MG63 (cell line): Measurements from ENCODE around the gene ASB7. TPM values are rescaled to one million over a fixed set of nuclear protein-coding genes. Genes with fewer than 3 reads are reported as not detected.

Source experiments
- DNase-seq: peaks from one replicate; pipeline ENCODE4 v3.0.0-alpha.2; 2020
- H3K27me3 ChIP-seq: fragments of 250-450 bp; sonication (Bioruptor Pico); 2 replicates; pipeline ENCODE4 v1.5.1; 2020; ENCODE audit warnings: mild to moderate bottlenecking, moderate library complexity
- H3K36me3 ChIP-seq: fragments of 250-450 bp; sonication (Bioruptor Pico); 2 replicates; pipeline ENCODE4 v1.5.1; 2020; ENCODE audit warnings: mild to moderate bottlenecking, moderate library complexity
- H3K4me3 ChIP-seq: fragments of 250-450 bp; sonication (Bioruptor Pico); 2 replicates; pipeline ENCODE4 v1.5.1; 2020; ENCODE audit warnings: mild to moderate bottlenecking, moderate library complexity
- H3K9me3 ChIP-seq: fragments of 250-450 bp; sonication (Bioruptor Pico); 2 replicates; pipeline ENCODE4 v1.5.1; 2020; ENCODE audit warnings: mild to moderate bottlenecking, moderate library complexity
- total RNA-seq: library from RNA; depleted of rRNA; stranded (reverse); fragments of >200 nt; shearing (Covaris generic); gene quantifications from 2 replicates; pipeline ENCODE4 v1.2.3, GENCODE V29; 2014; ENCODE audit warnings: low replicate concordance

The ASB7 gene
- total RNA-seq, 1 experiment from 2014 or later, result 12.8 TPM

GRCh38 chr15:100591835-100592234 is 10.6 kb upstream of the ASB7 start:
- H3K27me3 ChIP-seq, result no peaks in the 10 kb centered on the region
- peaks cover 32% of the 10 kb centered on the region for H3K9me3 ChIP-seq
- DNase-seq, result no peak
- no peak overlapping the region for H3K4me3 ChIP-seq
- H3K36me3 ChIP-seq, result peaks cover 6% of the 10 kb centered on the region; the same call in 1 of the 2 replicates

- H3K9me3 ChIP-seq, result peaks cover 26% of the 10 kb centered on the region
- peak; percentile 9 for DNase-seq
- no peaks in the 10 kb centered on the region for H3K27me3 ChIP-seq
- H3K36me3 ChIP-seq, result peaks cover 6% of the 10 kb centered on the region; the same call in 1 of the 2 replicates
- H3K4me3 ChIP-seq, result no peak overlapping the region
Observed at GRCh38 chr15:100592898-100593297, 9.5 kb upstream of the ASB7 start.

DNA sequence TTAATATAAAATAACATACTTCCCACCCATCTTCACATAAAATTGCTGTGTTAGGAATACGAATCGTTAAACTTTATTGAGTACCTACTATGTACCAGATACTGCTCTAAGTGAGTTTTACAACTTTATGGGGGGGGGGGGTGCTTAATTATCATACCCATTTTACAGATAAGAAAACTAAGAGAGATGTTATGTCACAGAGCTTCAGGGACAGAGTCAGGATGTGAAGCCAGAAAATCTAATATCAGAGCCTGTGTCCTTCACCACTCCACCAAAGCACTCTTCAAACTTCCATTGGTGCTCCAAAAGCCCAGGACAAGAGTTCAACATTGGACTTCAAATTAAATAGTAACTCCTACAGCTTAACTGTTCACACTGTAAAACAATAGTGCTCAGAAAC is 9.0 kb upstream of the ASB7 start:
- peaks cover 21% of the 10 kb centered on the region for H3K9me3 ChIP-seq
- H3K27me3 ChIP-seq, result no peaks in the 10 kb centered on the region

GRCh38 chr15:100595964-100596363 is 6.4 kb upstream of the ASB7 start:
- peaks cover 5% of the 10 kb centered on the region for H3K9me3 ChIP-seq
- no peaks in the 10 kb centered on the region for H3K36me3 ChIP-seq
- H3K4me3 ChIP-seq, result no peak overlapping the region
- no peaks in the 10 kb centered on the region for H3K27me3 ChIP-seq
- no peak for DNase-seq

More for the DNA sequence above, 9.0 kb upstream of the ASB7 start:
- H3K36me3 ChIP-seq, result peaks cover 1% of the 10 kb centered on the region; the same call in 1 of the 2 replicates
- no peak overlapping the region for H3K4me3 ChIP-seq
- no peak for DNase-seq

GRCh38 chr15:100596792-100597191 is 5.6 kb upstream of the ASB7 start:
- H3K36me3 ChIP-seq, result no peaks in the 10 kb centered on the region
- no peaks in the 10 kb centered on the region for H3K9me3 ChIP-seq
- H3K27me3 ChIP-seq, result no peaks in the 10 kb centered on the region
- no peak for DNase-seq
- no peak overlapping the region for H3K4me3 ChIP-seq

DNA sequence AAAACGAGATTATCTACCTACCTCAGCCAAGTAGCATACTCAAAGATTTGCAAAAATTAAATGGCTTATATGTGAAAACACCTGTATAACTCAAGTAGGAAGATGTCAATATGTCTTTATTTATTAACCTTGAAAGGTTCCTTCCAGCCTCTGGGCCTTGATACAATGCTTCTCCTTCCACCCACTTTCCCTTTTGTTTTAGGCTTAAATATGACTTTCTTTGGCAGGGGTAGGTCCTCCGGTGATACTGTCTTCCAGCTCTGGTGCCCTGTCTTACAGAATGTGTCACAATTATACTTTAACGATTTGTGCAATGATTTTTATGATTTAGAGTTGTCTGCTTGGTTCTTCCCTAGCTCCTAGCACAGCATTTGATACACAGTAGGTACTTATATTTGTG is 4.5 kb upstream of the ASB7 start:
- Histone ChIP-seq H3K4me3 (no peak overlapping the region), H3K9me3 (no peaks in the 10 kb centered on the region), H3K36me3 (no peaks in the 10 kb centered on the region), H3K27me3 (no peaks in the 10 kb centered on the region)
- DNase-seq, result no peak

DNA sequence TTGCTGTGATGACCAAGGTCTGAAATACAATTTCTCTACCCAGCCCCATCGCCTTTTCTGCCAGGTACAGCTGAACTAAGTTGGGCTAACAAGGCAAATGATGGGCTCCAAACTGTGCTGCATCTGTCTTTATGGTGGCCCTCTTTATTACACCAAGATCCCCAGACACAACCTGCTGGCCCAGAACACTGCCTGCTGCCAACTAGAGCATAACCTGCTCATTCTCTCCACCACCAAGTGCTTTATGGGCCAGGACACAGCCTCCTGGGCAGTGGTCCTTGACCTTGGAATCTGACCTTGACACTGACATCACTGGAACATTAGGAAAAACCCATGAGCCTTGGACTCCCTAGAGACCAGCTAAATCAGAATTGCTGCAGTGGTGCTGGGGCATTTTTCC is 3.7 kb upstream of the ASB7 start:
- Histone ChIP-seq H3K9me3 (no peaks in the 10 kb centered on the region), H3K36me3 (peaks cover 2% of the 10 kb centered on the region; the same call in 1 of the 2 replicates), H3K27me3 (no peaks in the 10 kb centered on the region), H3K4me3 (no peak overlapping the region)
- no peak for DNase-seq

DNA sequence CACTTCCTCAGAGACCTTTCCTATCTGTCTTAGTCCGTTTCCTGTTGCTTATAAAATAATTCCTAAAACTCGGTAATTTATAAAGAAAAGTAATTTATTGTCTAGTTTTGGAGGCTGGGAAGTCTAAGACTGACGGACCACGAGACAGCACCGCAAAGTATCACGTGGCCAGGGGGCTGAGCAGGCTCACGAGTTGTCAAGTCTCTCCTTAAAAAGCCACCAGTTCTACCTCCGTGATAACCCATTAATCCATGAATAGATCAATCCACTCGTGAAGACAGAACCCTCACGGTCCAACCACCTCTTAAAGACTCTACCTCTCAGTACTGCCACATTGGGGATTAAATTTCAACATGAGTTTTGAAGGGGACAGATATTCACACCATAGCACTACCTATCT is 1.2 kb upstream of the ASB7 start:
- Histone ChIP-seq H3K4me3 (peak overlapping the region; percentile 80), H3K27me3 (no peaks in the 10 kb centered on the region), H3K9me3 (no peaks in the 10 kb centered on the region), H3K36me3 (peaks cover 24% of the 10 kb centered on the region)
- peak; percentile 9 for DNase-seq

GRCh38 chr15:100601617-100602063 is 749 bp upstream of the ASB7 start:
- peak overlapping the region; percentile 80 for H3K4me3 ChIP-seq
- no peaks in the 10 kb centered on the region for H3K9me3 ChIP-seq
- H3K27me3 ChIP-seq, result no peaks in the 10 kb centered on the region
- DNase-seq, result no peak
- H3K36me3 ChIP-seq, result peaks cover 25% of the 10 kb centered on the region

GRCh38 chr15:100602823-100603393 is 519 bp downstream of the ASB7 start:
- Histone ChIP-seq H3K9me3 (no peaks in the 10 kb centered on the region), H3K4me3 (peak overlapping the region; percentile 80), H3K27me3 (no peaks in the 10 kb centered on the region), H3K36me3 (peaks cover 31% of the 10 kb centered on the region)
- peak; percentile 10 for DNase-seq

DNA sequence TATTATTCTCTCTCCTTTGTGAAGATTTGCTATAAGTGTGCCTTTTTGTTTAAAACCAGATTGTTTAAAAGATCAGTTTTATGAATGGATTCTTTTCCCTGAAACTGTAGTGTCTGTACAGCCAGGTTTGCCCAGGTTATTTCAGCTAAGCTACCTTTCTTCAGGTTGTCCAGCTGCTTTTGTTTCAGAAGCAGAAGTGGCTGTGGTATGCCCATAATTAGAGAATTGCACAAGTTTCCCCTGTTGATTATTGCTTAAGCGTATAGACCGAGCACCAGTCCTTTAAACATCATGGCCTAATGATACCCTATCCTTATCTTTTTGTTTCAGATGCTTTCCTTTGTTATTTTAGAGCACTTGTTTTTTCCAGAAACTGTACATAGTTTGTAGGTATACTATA is 10.2 kb downstream of the ASB7 start:
- H3K9me3 ChIP-seq, result no peaks in the 10 kb centered on the region
- peaks cover 56% of the 10 kb centered on the region for H3K36me3 ChIP-seq
- no peaks in the 10 kb centered on the region for H3K27me3 ChIP-seq
- no peak overlapping the region for H3K4me3 ChIP-seq
- DNase-seq, result no peak

DNA sequence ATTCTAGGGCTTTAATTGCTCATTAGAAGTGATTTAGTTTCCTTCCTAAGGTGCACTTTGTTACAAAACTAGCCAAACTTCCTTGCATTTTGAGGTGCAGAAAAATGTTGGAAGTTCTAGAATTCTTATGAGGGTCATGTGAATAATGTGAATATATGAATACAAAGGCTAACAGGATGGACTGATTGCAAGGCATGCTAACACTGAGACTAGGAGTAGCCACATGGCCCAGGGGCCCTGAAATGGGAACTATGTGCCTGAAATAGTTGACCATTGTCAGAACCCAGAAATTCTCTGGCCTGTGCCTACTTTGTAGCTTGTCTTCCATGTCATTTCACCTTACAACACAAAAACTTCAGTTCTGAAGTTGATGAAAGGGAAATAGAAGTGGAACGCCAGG is 10.8 kb downstream of the ASB7 start:
- DNase-seq, result no peak

GRCh38 chr15:100614336-100614735 is 11.9 kb downstream of the ASB7 start:
- Histone ChIP-seq H3K9me3 (no peaks in the 10 kb centered on the region), H3K4me3 (no peak overlapping the region), H3K27me3 (no peaks in the 10 kb centered on the region), H3K36me3 (peaks cover 49% of the 10 kb centered on the region)
- DNase-seq, result no peak

More for the DNA sequence above, 10.8 kb downstream of the ASB7 start:
- no peaks in the 10 kb centered on the region for H3K27me3 ChIP-seq
- no peak overlapping the region for H3K4me3 ChIP-seq
- peaks cover 56% of the 10 kb centered on the region for H3K36me3 ChIP-seq
- no peaks in the 10 kb centered on the region for H3K9me3 ChIP-seq

DNA sequence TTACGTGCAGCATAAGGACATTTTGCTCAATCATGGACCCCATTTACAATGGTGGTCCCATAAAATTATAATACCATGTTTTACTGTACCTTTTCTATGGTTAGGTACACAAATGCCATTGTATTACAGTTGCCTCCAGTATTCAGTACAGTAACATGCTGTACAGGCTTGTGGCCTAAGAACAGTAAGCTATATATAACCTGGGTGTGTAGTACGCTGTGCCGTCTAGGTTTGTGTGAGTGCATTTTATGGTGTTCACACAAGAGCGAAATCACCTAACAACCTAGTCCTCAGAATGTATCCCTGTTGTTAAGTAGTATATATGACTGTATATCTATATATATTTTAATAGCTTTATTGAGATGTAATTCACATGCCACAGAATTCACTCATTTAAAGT is 12.5 kb downstream of the ASB7 start:
- no peaks in the 10 kb centered on the region for H3K9me3 ChIP-seq

GRCh38 chr15:100615801-100616200 is 13.4 kb downstream of the ASB7 start:
- H3K27me3 ChIP-seq, result no peaks in the 10 kb centered on the region
- H3K4me3 ChIP-seq, result no peak overlapping the region
- peaks cover 53% of the 10 kb centered on the region for H3K36me3 ChIP-seq
- DNase-seq, result no peak
- H3K9me3 ChIP-seq, result no peaks in the 10 kb centered on the region

More for the DNA sequence above, 12.5 kb downstream of the ASB7 start:
- Histone ChIP-seq H3K4me3 (no peak overlapping the region), H3K36me3 (peaks cover 50% of the 10 kb centered on the region), H3K27me3 (no peaks in the 10 kb centered on the region)
- no peak for DNase-seq

DNA sequence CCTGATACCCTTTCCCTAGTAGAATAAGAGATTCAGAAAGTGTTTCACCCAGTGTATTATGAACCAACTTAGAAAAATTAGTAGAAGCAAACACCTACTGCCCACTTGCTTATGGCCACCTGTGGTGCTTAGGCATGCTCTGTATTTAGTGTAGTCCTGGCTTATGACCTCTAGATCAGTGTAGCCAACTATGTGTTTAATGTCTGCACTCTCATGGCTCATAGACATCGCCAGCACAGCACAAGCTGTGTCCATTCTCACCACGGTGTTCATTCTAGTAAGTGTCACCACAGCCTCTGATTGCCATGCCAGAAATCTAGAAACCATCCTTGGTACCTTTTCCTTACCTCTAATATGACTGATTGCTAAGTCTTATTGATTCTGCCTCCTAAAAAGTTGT is 14.3 kb downstream of the ASB7 start:
- Histone ChIP-seq H3K36me3 (peaks cover 52% of the 10 kb centered on the region), H3K4me3 (no peak overlapping the region), H3K27me3 (no peaks in the 10 kb centered on the region), H3K9me3 (no peaks in the 10 kb centered on the region)
- DNase-seq, result no peak

DNA sequence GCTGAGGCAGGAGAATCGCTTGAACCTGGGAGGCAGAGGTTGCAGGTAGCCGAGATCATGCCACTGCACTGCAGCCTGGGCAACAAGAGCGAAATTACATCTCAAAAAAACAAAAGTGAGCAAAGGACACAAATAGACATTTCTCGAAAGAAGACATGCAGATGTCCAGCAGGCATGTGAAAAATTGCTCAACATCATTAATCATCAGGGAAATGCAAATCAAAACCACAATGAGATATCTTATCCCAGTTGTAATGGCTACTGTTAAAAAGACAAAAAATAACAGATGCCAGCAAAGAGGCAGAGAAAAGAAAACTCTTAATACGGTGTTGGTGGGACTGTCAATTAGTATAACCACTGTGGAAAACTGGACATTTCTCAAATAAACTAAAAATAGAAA is 20.9 kb downstream of the ASB7 start:
- no peak for DNase-seq
- no peak overlapping the region for H3K4me3 ChIP-seq
- peaks cover 22% of the 10 kb centered on the region for H3K36me3 ChIP-seq
- H3K27me3 ChIP-seq, result no peaks in the 10 kb centered on the region
- H3K9me3 ChIP-seq, result no peaks in the 10 kb centered on the region

GRCh38 chr15:100627789-100628395 is 25.5 kb downstream of the ASB7 start:
- H3K9me3 ChIP-seq, result no peaks in the 10 kb centered on the region
- H3K27me3 ChIP-seq, result no peaks in the 10 kb centered on the region
- peaks cover 16% of the 10 kb centered on the region for H3K36me3 ChIP-seq
- DNase-seq, result peak; percentile 34
- H3K4me3 ChIP-seq, result no peak overlapping the region
